Urothelium cell line (cell line): ENCODE data around the gene HAGH.
"Not testable (repeated sequence)": the region's sequence is repeated elsewhere in the genome, so short reads cannot be mapped to it uniquely, and the experiment has no call there.

Source experiments
- DNase-seq: peaks from one replicate; pipeline ENCODE4 v3.0.0; 2011; ENCODE audit warnings: low spot score, mixed read lengths
- FAIRE-seq: peaks from 2 replicates; lab custom pipeline; 2011; peaks lifted over from hg19 to GRCh38; lab: Jason Lieb, UNC

HAGH gene

GRCh38 chr16:1815461-1815860 lies 11.2 kb downstream of the HAGH start:
- DNase-seq (no peak), FAIRE-seq (no peak)

DNA sequence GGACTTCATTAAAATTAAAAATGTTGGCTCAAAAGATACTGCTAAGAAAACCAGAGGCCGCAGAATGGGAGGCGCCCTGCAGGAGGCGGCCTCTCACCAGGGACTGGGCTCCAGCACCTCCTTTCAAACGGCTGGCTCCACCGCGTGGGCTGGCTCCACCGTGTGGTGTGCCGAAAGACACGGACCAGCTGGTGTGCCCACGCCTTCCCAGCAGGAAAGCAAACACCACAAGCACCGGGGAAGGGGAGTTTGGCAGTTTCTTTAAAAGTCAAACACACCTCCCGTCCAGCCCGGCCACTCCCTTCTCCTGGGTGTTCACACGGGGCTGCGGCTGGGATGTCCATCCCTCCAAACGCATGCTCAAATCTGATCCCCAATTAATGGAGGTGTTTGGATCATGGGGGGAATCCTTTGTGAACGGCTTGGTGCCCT lies 13.9 kb downstream of the HAGH start:
- no peak for FAIRE-seq
- peak; percentile 66 for DNase-seq

DNA sequence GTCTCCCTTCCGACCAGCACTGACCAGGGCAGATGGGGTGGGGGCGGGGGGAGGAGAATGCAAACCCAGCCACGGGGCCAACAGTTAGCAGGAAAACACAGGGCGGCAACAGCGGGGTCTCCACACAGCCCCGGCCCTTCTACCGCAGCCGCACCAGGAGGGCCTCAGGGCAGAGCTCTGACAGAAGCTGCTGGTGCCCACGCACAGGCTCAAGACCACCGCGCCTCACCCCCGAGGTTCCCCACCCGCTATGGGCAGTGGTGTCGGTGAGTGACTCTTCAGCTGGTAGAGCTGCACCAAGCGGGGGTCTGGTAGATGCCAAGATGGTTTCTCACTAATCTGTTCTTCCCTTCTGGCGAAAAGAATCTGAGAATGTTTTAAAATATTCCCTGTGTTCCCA lies 16.1 kb downstream of the HAGH start:
- no peak for FAIRE-seq

GRCh38 chr16:1810106-1810505 lies 16.5 kb downstream of the HAGH start:
- FAIRE-seq: no peak

More for the DNA sequence above, 16.1 kb downstream of the HAGH start:
- no peak for DNase-seq

DNA sequence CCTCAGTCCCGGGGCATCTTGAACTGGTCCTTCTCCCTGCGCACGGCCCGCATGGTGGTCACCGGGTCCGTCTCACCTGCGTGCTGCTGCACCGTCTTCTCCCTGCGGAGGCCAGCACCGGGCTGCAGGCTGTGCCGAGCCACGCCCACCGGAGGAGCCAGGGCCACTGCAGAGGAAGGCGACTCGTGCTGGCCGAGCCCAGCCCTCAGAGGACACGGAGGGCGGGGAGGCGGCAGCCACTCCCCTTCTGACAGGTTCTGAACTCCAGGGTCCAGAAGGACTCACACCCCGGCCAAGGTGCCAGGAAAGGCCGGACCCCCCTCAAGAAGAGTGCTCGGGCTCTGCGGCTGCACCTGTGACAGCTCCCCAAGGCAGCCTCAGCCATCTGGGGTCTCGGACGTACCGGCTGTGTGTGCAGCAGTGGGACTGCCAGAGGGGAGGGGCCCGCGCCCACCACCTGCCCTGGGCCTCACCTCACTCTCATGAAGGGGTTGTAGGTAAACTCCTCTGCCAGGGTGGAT lies 17.3 kb downstream of the HAGH start:
- DNase-seq: no peak
- no peak for FAIRE-seq

More at GRCh38 chr16:1810106-1810505, 16.5 kb downstream of the HAGH start:
- no peak for DNase-seq

- FAIRE-seq (no peak), DNase-seq (no peak)
Observed at GRCh38 chr16:1808691-1809090, 17.9 kb downstream of the HAGH start.

- no peak for FAIRE-seq
- no peak for DNase-seq
Observed at GRCh38 chr16:1807626-1808025, 19.0 kb downstream of the HAGH start.

DNA sequence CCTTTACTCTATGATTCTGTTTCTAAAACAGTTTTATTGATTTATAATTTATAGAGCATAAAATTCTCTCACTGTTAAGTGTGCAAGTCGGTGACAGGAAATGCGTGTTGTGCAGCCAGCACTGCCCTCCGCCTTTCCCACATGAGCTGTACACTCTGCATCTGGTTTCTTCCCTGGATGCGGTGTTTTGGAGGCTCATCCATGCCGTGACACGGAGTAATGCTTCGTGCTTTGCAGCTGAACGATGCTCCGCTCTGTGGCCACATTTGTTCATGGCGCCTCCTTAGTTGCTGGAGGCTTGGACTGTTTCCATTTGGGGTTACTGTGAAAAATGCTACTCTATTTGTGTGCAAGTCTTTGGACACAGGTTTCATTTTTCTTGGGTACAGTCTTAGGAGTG lies 25.9 kb downstream of the HAGH start:
- FAIRE-seq: no peak
- no peak for DNase-seq

GRCh38 chr16:1799263-1799662 lies 27.4 kb downstream of the HAGH start:
- DNase-seq, FAIRE-seq: not testable (repeated sequence)

DNA sequence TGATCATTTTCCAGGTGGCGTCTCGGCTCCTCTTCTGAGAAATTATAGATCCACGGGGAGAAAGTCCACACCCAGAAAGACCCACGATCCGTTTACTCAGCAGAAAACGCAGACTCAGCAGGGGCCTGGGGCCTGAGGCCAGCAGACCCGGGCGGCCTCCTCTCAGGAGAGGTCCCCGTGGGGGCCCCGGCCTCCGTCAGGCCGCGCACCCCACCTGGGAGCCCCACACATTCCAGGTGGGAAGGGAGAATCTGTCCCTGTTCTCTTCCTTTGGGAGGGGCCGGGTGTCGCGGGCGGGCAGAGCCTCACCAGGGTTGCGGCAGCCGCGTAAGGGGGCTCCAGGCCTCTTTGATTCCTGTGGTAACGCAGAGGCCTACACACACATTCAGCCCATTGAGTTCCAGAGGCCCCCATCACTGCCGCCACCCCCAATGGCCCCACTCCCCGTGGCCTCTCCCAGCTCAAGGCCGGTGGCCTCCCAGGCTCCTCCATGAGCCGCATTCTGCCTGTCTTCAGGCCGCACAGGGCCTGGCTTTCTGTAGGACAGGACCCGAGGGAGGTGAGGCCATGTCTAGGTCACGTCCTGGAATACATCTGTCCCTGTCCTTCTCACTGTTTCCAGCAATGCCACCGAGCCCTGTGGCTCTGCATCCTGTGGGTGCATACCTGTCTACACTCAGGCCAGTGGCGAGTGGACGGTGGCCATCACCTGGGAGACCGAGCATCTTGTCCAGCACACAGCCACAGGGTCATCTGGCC lies 31.5 kb downstream of the HAGH start:
- DNase-seq: no peak
- FAIRE-seq: no peak

GRCh38 chr16:1794221-1794871 lies 32.3 kb downstream of the HAGH start:
- FAIRE-seq (no peak), DNase-seq (no peak)

DNA sequence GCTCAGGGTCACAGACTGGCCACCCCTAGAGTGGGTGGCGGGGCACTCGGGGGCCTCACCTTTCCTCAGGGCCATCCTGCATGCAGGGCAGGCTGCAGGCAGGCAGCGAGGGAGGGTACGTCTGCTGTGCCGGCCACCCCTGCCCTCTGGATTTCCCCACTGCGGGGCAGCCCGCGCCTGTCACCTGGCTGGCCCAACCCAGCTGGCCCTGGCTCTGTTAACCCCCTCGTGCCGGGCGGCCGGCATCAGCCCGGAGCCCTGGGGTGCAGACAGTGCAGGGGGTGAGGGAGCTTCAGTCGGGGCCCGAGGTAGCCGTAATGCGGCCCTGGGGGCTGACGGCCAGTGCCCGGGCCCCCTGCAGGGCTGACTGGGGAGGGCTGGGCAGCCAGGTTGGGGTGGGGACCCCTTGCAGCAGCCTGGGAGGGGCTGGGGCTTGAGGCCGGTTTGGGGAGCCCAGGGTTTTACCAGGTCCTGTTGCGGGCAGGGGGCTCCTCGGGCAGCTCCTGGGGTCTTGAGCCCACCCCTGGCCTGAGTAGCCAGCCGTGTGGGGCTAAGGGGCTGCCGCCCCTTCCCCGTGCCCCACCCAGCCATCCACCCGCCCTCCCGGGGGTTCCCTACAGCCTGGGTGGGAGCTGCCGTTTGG lies 32.9 kb downstream of the HAGH start, which contains the start of gene IGFALS:
IGFALS (minus strand) TSS at position 128 of the 643 bp plus-strand sequence; CDS start at position 75, 53 bp downstream.
- DNase-seq (no peak), FAIRE-seq (no peak)

- DNase-seq (no peak), FAIRE-seq (no peak)
Observed at GRCh38 chr16:1792836-1793577, 33.6 kb downstream of the HAGH start.

- DNase-seq (no peak), FAIRE-seq (no peak)
Observed at GRCh38 chr16:1791943-1792812, 34.4 kb downstream of the HAGH start.

GRCh38 chr16:1791256-1791942 lies 35.2 kb downstream of the HAGH start:
- DNase-seq: no peak
- no peak for FAIRE-seq

DNA sequence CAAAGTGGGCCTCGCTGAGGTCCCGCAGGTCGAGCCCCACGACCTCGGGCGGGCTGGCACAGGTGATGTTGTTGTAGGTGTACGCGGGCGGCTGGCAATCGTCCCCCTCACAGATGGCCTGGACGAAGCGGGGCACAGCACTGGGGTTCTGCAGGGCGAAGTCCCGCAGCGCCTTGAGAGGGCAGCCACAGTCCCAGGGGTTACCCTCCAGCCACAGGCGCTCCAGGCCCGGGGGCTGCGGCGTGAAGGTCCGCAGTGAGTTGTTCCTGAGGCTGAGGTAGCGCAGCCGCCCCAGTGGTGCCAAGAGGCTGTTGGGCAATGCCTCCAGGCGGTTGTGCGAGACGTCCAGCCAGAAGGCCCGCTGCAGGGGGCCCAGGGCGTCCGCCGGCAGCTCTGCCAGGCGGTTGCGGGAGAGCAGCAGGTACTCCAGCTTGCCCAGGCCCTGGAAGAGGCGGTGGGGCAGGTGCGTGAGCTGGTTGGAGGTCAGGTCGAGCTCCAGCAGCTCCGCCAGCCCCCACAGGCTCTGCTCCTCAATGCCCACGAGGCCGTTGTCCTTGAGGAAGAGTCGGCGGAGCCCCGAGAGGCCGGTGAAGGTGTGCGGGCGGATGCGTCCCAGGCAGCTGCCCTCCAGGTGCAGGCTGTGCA lies 35.9 kb downstream of the HAGH start:
- no peak for DNase-seq
- FAIRE-seq: no peak

GRCh38 chr16:1790261-1790610 lies 36.4 kb downstream of the HAGH start:
- no peak for DNase-seq
- no peak for FAIRE-seq

DNA sequence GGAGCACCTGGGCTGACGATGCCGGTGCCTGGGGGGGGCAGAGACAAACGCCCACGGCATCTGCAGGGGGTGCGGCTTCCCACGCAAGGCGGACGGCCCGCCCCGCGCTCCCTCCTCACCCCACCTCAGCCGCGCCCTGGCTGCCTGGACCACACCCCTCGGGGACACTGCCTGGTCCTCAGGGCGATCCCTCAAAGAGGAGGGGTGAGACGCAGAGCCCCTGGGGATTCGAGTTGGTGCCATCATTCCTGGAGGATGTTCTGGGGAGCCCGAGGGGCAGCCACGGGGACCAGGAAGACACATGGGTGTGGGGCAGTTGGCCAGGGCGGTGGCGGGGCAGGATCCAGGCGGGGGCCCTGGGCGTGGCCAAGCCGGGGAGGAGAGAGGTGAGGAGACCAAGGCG lies 37.0 kb downstream of the HAGH start:
- FAIRE-seq: no peak
- no peak for DNase-seq

GRCh38 chr16:1788708-1789100 lies 37.9 kb downstream of the HAGH start:
- FAIRE-seq: no peak
- no peak for DNase-seq
